ENCODE results near the gene PERM1. TPM values are rescaled to one million over a fixed set of nuclear protein-coding genes. Genes with fewer than 3 reads are reported as not detected.
"Not testable (repeated sequence)": the region's sequence is repeated elsewhere in the genome, so short reads cannot be mapped to it uniquely, and the experiment has no call there.

PERM1 gene
- polyA plus RNA-seq, 1 donor (not counting 4 experiments of a cell fraction or from before 2014, with no cell fraction given), result not detected

GRCh38 chr1:947958-948357 is 33.9 kb downstream of the PERM1 start:
- peaks cover 46 to 54% of the 10 kb centered on the region in 2 experiments for H3K36me3 ChIP-seq (ENCODE audit: control insufficient read depth in 2 of 2, extremely low read depth in 1 of 2, insufficient read depth in 2 of 2, low read length in 2 of 2)
- H3K9ac ChIP-seq (ENCODE audit: control insufficient read depth, extremely low read depth, insufficient read depth, low read length), result no peak overlapping the region
- H3K27ac ChIP-seq (ENCODE audit: control insufficient read depth, insufficient read depth, low read length), result no peak overlapping the region
- H4K20me1 ChIP-seq (ENCODE audit: control insufficient read depth, extremely low read depth, insufficient read depth, low read length), result no peaks in the 10 kb centered on the region
- H2AFZ ChIP-seq (ENCODE audit: control insufficient read depth, low read length), result no peak overlapping the region
- TF ChIP-seq EZH2 (IDR thresholded peaks at IDR 0.05; ENCODE audit: low read length) (no peak), CTCF (optimal IDR thresholded peaks at IDR 0.05 in 1 of 3, IDR thresholded peaks at IDR 0.05 in 1 of 3, conservative IDR thresholded peaks at IDR 0.05 in 1 of 3; ENCODE audit: extremely low read depth in 1 of 3, insufficient read depth in 2 of 3, low read length in 3 of 3) (no peak)
- DNase-seq (ENCODE audit: low read depth, low spot score), result no peak
- FAIRE-seq, result no peak
- no peak overlapping the region for H3K4me2 ChIP-seq (ENCODE audit: control insufficient read depth, extremely low read depth, insufficient read depth, low read depth, low read length)
- peaks cover 6% of the 10 kb centered on the region for H3K27me3 ChIP-seq (ENCODE audit: control insufficient read depth, extremely low read depth, insufficient read depth, low read length)
- peaks cover 3% of the 10 kb centered on the region for H3K79me2 ChIP-seq (ENCODE audit: control insufficient read depth, insufficient read depth, low read length)
- dilution Hi-C loops (cut with MboI; ENCODE audit: extremely low pct_ligation_motif_present, low sequenced_read_pairs), result no loop called here
- H3K9me3 ChIP-seq (ENCODE audit: control insufficient read depth, low read depth, low read length), result no peaks in the 10 kb centered on the region
- no peaks in the 10 kb centered on the region for H3K9me1 ChIP-seq (ENCODE audit: control insufficient read depth, extremely low read depth, insufficient read depth, low read length)
- no peaks in the 10 kb centered on the region for H3K4me1 ChIP-seq (ENCODE audit: control insufficient read depth, extremely low read depth, insufficient read depth, low read length)
- H3K4me3 ChIP-seq (ENCODE audit: control insufficient read depth in 2 of 3, extremely low read depth in 1 of 3, insufficient read depth in 2 of 3, low read depth in 1 of 3, low read length in 3 of 3), result no peak overlapping the region

GRCh38 chr1:946811-947210 is 35.1 kb downstream of the PERM1 start:
- H3K4me2 ChIP-seq (ENCODE audit: control insufficient read depth, extremely low read depth, insufficient read depth, low read depth, low read length); H3K27ac ChIP-seq (ENCODE audit: control insufficient read depth, insufficient read depth, low read length); H3K4me1 ChIP-seq (ENCODE audit: control insufficient read depth, extremely low read depth, insufficient read depth, low read length); DNase-seq (ENCODE audit: low read depth, low spot score); H3K9me3 ChIP-seq (ENCODE audit: control insufficient read depth, low read depth, low read length); H3K9ac ChIP-seq (ENCODE audit: control insufficient read depth, extremely low read depth, insufficient read depth, low read length); H3K79me2 ChIP-seq (ENCODE audit: control insufficient read depth, insufficient read depth, low read length); H3K4me3 ChIP-seq (ENCODE audit: control insufficient read depth in 2 of 3, extremely low read depth in 1 of 3, insufficient read depth in 2 of 3, low read depth in 1 of 3, low read length in 3 of 3); H2AFZ ChIP-seq (ENCODE audit: control insufficient read depth, low read length); H3K9me1 ChIP-seq (ENCODE audit: control insufficient read depth, extremely low read depth, insufficient read depth, low read length); H4K20me1 ChIP-seq (ENCODE audit: control insufficient read depth, extremely low read depth, insufficient read depth, low read length); dilution Hi-C loops (cut with MboI; ENCODE audit: extremely low pct_ligation_motif_present, low sequenced_read_pairs); FAIRE-seq: not testable (repeated sequence)
- Histone ChIP-seq H3K36me3 (ENCODE audit: control insufficient read depth in 2 of 2, extremely low read depth in 1 of 2, insufficient read depth in 2 of 2, low read length in 2 of 2) (peaks cover 42 to 46% of the 10 kb centered on the region in 2 experiments), H3K27me3 (ENCODE audit: control insufficient read depth, extremely low read depth, insufficient read depth, low read length) (peaks cover 17% of the 10 kb centered on the region)

Data from keratinocyte (primary cell).